ENCODE measurements around the gene FNDC3B.

FNDC3B gene

GRCh38 chr3:172388412-172389078 lies 349.2 kb downstream of the FNDC3B start:
- H3K9ac ChIP-seq (ENCODE audit: low read length): no peak overlapping the region
- H3K79me2 ChIP-seq (ENCODE audit: low read length): peaks cover 11% of the 10 kb centered on the region
- H3K9me3 ChIP-seq (replicated peaks; ENCODE audit: insufficient read depth, low read length): no peaks in the 10 kb centered on the region
- H3F3A ChIP-seq (ENCODE audit: insufficient read depth, low read length): no peaks in the 10 kb centered on the region
- no peak for TF ChIP-seq EZH2phosphoT487 (IDR thresholded peaks at IDR 0.05; ENCODE audit: low read length)
- no peak for TF ChIP-seq CTCF (IDR thresholded peaks at IDR 0.05; ENCODE audit: low read length)
- no peak for TF ChIP-seq EZH2 (optimal IDR thresholded peaks at IDR 0.05; ENCODE audit: low read depth, low read length)
- no peak for DNase-seq
- H2AFZ ChIP-seq (ENCODE audit: low read length): no peak overlapping the region
- H3K27ac ChIP-seq (ENCODE audit: low read length): no peak overlapping the region
- no peaks in the 10 kb centered on the region for H3K9me2 ChIP-seq (replicated peaks; ENCODE audit: insufficient read depth, low read length)
- no peak overlapping the region for H3K4me3 ChIP-seq (ENCODE audit: low read length)
- no peaks in the 10 kb centered on the region for H3K4me1 ChIP-seq (ENCODE audit: low read length)
- H3K4me2 ChIP-seq (ENCODE audit: low read depth, low read length): no peak overlapping the region
- H3K36me3 ChIP-seq (replicated peaks; ENCODE audit: insufficient read depth, low read length): peaks cover 1% of the 10 kb centered on the region; the same call in 1 of the 2 replicates
- H3K27me3 ChIP-seq (replicated peaks; ENCODE audit: insufficient read depth, low read length): no peaks in the 10 kb centered on the region
- no peaks in the 10 kb centered on the region for H4K20me1 ChIP-seq (ENCODE audit: insufficient read depth, low read length)

GRCh38 chr3:172390792-172391191 lies 351.4 kb downstream of the FNDC3B start:
- no peak overlapping the region for H3K27ac ChIP-seq (ENCODE audit: low read length)
- H3K9ac ChIP-seq (ENCODE audit: low read length): no peak overlapping the region
- H3K9me2 ChIP-seq (replicated peaks; ENCODE audit: insufficient read depth, low read length): no peaks in the 10 kb centered on the region
- H3F3A ChIP-seq (ENCODE audit: insufficient read depth, low read length): no peaks in the 10 kb centered on the region
- peaks cover 4% of the 10 kb centered on the region; the same call in 1 of the 2 replicates for H3K79me2 ChIP-seq (ENCODE audit: low read length)
- no peak for DNase-seq
- TF ChIP-seq EZH2 (optimal IDR thresholded peaks at IDR 0.05; ENCODE audit: low read depth, low read length) (no peak), EZH2phosphoT487 (IDR thresholded peaks at IDR 0.05; ENCODE audit: low read length) (no peak), CTCF (IDR thresholded peaks at IDR 0.05; ENCODE audit: low read length) (no peak)
- H3K27me3 ChIP-seq (replicated peaks; ENCODE audit: insufficient read depth, low read length): no peaks in the 10 kb centered on the region
- no peaks in the 10 kb centered on the region for H3K9me3 ChIP-seq (replicated peaks; ENCODE audit: insufficient read depth, low read length)
- no peaks in the 10 kb centered on the region for H3K36me3 ChIP-seq (replicated peaks; ENCODE audit: insufficient read depth, low read length)
- H3K4me1 ChIP-seq (ENCODE audit: low read length): no peaks in the 10 kb centered on the region
- no peak overlapping the region for H2AFZ ChIP-seq (ENCODE audit: low read length)
- no peak overlapping the region for H3K4me3 ChIP-seq (ENCODE audit: low read length)
- H3K4me2 ChIP-seq (ENCODE audit: low read depth, low read length): no peak overlapping the region
- no peaks in the 10 kb centered on the region for H4K20me1 ChIP-seq (ENCODE audit: insufficient read depth, low read length)

DNA sequence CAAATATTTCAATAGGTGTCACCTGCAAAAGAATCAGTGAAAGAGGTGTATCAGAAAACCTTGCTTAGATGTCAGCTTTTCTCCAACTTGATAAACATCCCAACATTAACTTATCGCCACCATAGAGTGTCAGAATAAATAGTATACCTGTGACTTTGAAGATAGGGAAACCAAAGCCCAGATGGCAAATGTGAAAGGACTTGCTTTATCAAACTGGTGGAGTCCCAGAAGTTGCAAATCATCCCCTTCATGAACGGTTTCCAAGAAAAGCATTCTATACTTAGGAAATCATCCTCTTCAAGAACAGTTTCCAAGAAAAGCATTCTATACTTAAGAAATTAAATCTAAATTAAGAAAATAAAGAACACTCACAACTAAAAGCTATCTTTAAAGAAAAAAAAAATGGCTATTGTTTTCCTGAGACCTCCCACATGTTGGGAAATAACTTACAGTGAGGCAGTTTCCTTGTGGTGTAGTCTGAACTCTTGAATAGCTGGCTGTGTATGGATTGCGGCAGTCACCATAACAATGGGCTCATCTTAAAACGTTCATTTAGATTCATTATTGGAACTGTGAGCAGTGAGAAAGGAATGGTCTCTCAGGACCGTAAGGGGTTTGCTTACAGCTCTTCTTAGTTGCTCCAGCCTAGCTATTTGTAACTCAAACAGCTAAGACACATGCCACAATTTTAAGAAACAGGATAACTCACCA lies 352.4 kb downstream of the FNDC3B start:
- no peaks in the 10 kb centered on the region for H3K9me3 ChIP-seq (replicated peaks; ENCODE audit: insufficient read depth, low read length)

More for the DNA sequence above, 352.4 kb downstream of the FNDC3B start:
- no peak overlapping the region for H3K27ac ChIP-seq (ENCODE audit: low read length)
- H3K9ac ChIP-seq (ENCODE audit: low read length): no peak overlapping the region
- no peaks in the 10 kb centered on the region for H3F3A ChIP-seq (ENCODE audit: insufficient read depth, low read length)
- H2AFZ ChIP-seq (ENCODE audit: low read length): no peak overlapping the region
- no peaks in the 10 kb centered on the region for H3K9me2 ChIP-seq (replicated peaks; ENCODE audit: insufficient read depth, low read length)
- no peaks in the 10 kb centered on the region for H3K27me3 ChIP-seq (replicated peaks; ENCODE audit: insufficient read depth, low read length)
- no peaks in the 10 kb centered on the region for H4K20me1 ChIP-seq (ENCODE audit: insufficient read depth, low read length)
- H3K36me3 ChIP-seq (replicated peaks; ENCODE audit: insufficient read depth, low read length): no peaks in the 10 kb centered on the region
- H3K4me3 ChIP-seq (ENCODE audit: low read length): no peak overlapping the region
- H3K4me2 ChIP-seq (ENCODE audit: low read depth, low read length): no peak overlapping the region
- TF ChIP-seq CTCF (IDR thresholded peaks at IDR 0.05; ENCODE audit: low read length) (no peak), EZH2phosphoT487 (IDR thresholded peaks at IDR 0.05; ENCODE audit: low read length) (no peak), EZH2 (optimal IDR thresholded peaks at IDR 0.05; ENCODE audit: low read depth, low read length) (no peak)
- no peak for DNase-seq
- H3K4me1 ChIP-seq (ENCODE audit: low read length): no peaks in the 10 kb centered on the region
- peaks cover 4% of the 10 kb centered on the region; the same call in 1 of the 2 replicates for H3K79me2 ChIP-seq (ENCODE audit: low read length)
